OCI-M1 (cell line): ENCODE data around the gene HOXA13.

ENCODE experiments used
- DNase-seq: peaks from one replicate; lab custom pipeline; 2025; lab: John Stamatoyannopoulos, UW

HOXA13 gene

GRCh38 chr7:27170426-27171324 is 29.2 kb downstream of the HOXA13 start:
- DNase-seq = no peak

DNA sequence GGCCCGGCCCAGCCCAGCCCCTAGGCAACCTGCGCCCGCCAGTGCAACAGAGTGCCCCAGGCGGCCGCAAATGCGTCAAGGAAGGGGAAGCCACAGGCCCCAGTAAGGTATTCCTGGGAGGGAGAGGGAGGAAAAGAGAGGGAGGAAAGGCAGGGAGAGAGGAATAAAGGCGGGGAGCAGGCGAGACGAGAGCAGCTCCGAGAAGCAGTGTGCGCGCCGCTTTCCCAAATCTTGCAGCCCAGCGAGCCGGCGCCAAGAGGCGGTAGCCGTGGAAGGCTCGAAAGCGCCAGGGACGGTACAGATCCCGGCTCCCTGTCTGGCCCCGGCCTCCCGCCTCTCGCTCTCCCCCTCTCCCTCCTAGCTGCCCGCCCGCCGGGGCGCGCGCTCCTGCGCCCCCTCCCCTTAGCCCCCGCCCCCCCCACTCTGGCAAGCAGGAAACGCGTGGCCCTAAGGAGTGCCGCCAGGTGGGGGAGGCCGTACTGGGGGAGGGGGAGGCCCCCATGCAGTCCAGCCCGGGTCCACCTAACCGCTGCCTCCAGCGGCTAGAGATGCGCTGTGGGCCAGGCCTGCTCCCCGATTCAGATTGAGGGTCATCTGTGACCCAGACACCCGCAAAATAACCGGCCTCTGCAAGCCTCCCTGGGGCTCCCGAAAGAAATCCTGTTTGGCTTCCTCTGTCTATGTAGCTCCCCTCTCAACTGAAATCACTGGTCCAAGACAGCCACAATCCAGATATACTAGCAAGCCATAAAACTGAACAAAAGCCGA is 30.0 kb downstream of the HOXA13 start:
- DNase-seq = no peak

GRCh38 chr7:27168265-27168947 is 31.5 kb downstream of the HOXA13 start:
- no peak for DNase-seq

DNA sequence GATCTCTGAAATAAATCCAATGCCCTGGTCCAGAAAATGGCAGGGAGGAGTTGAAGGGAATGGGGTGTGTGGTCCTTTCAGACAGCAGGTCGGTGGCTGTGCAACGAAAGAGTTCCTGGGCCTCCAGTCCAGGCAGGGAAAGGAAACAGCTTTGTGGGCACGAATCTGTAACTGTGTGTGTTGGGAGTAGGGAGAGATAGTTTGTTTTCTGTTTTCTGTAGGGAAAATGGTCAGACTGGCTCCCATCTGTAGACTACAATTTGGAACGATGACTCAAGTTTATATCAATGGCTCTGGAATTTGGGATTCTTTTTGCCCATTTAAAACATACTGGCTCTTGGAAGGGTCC is 32.0 kb downstream of the HOXA13 start:
- DNase-seq = no peak

GRCh38 chr7:27166531-27167505 is 33.1 kb downstream of the HOXA13 start:
- DNase-seq = no peak

DNA sequence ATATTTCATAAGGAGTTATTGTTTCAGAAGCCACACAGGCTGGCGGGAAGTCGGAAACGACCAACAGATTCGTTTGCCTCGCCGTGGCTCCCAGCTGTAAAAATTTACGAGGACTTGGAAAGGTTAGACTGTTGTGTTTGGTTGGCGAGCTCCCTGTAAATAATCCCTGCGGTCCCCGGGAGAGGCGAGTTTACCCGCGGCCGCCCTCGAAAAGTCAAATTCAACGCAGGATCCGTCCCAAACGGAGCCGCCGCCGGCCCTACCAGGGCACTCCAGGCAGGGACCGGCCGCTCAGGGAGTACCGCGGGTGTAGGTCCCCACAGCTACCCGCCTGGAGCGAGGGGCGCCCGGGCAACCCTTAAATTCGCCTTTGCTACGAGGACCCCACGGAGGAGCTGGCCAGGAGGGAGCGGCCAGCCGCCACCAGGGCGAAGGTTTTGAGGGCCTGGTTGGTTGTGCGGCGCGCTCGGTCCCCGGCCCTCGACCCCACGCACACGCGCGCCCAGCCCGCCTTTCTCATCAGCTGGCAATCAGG is 33.8 kb downstream of the HOXA13 start:
- no peak for DNase-seq

GRCh38 chr7:27165089-27165995 is 34.5 kb downstream of the HOXA13 start, which contains the start of gene HOXA9:
Gene HOXA9, minus strand, starts transcription at chr7:27165537. Its CDS starts 80 bp downstream, at chr7:27165457.
- DNase-seq = no peak

DNA sequence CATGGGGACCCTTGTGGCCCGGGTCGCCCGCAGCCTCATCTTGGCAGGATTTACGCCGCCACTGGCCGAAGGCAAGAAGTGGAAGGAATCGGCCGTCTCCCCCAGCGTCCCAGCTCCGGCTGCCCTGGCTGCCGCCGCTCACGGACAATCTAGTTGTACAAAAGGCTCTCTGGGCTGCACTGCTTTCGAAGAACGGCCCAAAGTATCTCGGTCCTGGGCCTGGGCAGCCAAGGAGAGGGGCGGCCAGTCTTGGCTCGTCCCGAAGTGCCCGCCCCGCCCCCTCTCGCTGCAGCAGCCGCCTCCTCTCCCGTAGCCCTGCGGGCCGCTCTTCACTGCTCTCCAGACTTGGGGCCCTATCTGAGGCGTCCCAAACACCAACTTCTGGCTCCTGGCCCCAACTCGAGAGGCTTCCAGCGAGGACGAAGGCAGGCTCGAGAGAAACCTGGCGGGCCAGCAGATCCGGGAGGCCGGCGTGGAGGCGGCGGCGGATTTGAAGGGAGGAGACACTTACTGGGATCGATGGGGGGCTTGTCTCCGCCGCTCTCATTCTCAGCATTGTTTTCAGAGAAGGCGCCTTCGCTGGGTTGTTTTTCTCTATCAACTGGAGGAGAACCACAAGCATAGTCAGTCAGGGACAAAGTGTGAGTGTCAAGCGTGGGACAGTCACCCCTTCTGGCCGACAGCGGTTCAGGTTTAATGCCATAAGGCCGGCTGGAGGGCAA is 35.4 kb downstream of the HOXA13 start:
- no peak for DNase-seq

DNA sequence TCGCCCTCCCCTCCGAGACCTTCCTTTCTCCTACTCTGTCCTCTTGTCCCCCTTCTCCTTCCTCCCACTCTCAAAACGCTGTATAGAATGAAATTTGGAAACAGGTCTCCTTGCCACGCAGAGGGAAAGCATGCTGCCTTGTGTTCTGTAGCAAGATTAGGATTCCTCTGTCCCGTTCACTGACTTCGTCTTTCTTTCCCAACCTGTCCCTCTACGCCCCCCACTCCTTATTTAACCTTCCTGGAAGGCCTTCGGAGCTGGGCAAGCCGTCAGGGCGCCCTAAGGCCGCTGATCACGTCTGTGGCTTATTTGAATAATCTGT is 35.9 kb downstream of the HOXA13 start:
- DNase-seq = no peak

DNA sequence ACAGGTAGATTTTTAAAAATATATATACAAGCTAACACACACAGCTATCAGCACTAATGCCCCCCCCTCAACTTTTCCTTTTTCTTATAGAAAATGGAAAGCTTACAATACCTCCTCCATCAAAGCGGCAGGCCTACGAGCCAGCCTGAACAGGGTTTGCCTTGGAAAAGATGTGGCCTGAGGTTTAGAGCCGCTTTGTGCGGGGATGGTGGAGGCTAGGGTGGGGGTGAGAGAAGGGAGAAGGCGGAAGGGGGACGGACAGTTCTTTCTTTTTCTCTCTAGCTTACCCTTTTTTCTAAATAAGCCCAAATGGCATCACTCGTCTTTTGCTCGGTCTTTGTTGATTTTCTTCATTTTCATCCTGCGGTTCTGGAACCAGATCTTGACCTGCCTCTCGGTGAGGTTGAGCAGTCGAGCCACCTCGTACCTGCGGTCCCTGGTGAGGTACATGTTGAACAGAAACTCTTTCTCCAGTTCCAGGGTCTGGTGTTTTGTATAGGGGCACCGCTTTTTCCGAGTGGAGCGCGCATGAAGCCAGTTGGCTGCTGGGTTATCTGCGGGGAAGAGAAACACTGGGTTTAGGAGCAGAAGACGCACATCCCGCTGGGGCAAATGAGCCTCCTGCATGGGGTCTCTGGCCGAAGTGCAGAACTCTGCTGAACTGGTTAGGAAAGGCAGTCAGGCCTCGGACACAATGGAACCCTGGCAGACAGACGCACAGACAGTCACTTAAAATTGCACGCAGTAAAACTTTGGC is 36.4 kb downstream of the HOXA13 start:
- DNase-seq = no peak

DNA sequence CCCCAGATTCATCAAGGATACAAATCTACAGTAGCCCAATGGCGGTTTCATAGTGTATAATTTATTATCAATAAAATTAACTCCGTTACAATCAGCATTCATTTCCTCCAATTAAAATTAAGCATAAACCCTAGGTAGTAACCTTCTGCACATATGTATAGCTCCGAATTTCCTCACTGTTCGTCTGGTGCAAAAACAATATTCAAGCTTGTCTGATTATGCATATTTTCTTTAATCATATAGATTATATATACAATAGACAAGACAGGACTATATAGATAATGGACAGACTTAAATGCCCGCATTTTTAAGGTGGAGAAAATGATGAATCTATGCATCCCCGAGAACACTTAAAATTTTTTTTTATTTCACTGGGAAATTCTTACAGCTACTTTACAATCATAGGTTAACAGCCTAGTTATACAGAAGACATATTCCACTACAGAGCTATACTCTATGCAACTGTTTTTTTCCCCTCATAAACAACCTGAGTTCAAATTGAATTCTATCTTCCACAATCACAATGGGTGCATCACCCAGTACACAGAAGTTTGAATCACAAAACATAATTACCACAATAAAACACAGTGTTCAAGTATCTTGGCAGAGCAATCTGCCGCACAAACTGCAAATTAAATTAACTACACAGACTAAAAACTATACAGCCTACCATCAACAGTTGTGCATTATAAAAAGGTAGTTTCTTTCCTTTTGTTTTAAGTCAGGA is 37.2 kb downstream of the HOXA13 start:
- DNase-seq = no peak

DNA sequence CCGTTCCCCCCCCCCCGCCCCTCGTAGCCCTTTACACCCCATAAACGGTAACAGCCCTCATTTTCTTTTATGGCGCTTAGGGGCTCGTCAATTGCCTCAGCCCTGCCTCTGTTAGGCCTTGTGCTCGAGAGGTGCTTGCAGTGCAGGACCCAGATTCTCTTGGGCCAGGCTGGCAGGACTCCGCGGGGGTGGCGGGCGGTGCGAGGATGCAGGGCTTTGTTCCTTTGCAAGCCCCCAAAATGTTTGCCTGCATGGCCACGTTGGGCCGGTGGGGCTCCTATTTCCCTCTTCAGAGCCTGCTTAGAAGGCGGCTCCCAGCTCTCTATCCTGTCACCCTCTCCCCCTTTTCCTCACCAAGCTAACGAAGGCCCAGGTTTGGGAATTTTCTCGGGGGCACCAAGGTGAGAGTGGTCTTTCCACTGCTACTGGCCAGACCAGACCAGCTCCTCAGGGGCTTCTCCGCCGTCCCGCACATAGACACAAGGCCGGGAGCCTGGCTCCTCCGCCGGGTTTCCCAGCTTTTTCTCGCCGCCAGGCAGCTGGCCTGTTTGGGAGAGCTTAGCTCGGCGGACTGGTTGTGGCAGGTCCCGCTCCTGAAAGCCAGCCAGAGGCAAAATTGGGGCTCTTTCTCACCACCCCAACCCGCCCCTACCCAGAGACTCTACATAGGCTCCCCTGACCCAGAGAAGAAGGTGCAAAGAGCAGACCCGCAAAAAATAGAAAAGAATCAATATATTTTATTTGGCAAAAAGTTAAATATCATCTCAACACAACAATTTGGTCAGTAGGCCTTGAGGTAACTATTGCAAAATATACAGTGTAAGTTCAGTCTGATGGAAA is 38.0 kb downstream of the HOXA13 start:
- no peak for DNase-seq

DNA sequence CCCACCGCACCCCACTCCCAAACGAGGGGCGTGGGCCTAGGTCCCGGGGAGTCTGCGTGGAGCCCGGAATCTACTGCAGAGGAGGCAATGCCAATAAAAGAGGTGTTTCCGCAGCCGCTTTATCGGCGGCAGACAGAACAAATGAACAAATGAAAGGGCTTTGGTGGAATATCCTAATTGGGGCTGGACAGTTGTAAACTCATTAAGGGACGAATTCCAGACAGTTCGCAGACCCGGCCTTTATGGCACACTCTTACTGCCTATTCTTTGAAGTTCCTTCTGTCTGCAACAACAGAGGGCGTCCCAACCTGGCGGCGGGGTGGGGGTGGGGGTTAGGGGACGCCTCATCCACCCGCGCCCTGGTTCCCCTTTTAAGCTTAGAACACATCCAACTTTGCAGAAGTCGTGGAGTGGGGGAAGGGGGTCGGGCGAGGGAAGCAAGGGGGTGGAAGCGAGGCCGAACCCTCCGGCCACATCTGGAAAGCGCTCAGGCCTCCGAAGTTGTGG is 38.6 kb downstream of the HOXA13 start:
- DNase-seq = peak; percentile 52

DNA sequence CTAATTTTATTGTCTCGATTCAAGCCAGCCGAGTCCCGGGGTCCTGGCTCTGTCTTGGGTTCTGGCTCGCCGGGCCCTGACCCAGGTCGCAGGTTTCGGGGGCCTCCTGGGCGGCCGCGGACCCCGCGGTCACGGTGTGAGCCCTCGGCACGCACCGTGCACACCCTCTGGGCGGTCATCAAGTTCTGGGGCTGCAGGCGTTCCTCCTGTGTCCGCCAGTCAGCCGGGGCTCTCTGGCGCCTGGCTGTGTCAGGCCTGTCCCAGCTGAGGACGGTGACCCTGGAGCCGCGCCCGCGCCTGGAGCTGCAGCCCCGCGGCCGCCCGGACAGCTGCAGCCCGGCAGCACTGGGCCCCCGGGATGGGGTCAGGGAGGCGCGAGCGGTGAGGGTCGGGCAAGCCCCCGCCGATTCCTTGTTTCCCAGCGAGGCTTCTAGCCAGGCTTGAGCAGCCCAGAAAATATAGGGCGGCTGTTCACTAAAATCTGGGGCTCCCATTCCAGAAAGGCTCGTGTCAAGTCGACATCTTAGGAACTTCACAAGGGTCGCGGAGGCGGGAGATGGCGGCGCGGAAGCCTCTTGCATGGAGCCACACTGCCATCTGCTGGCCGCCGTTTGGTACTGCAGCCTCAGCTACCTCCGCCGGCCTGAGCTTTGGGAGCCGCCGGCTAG is 39.2 kb downstream of the HOXA13 start:
- DNase-seq = peak; percentile 79

GRCh38 chr7:27160145-27160545 is 39.7 kb downstream of the HOXA13 start:
- no peak for DNase-seq
